GM23338 (cell line): Measurements from ENCODE around the gene RGSL1. TPM values are rescaled to one million over a fixed set of nuclear protein-coding genes. Genes with fewer than 3 reads are reported as not detected.

Experiments used
- ATAC-seq: fragments of 200-7000 bp; cut with Tn5 transposase; 3 replicates; pipeline ENCODE4 v1.9.1; 2020
- DNase-seq: peaks from one replicate; pipeline ENCODE4 v3.0.0-alpha.2; 2015; ENCODE audit warnings: low spot score
- H2AFZ ChIP-seq: fragments of 200-600 bp; sonication (generic); 2 replicates; pipeline ENCODE4 v1.8.0; 2016; ENCODE audit warnings: antibody characterized with exemption, mild to moderate bottlenecking, moderate library complexity
- H3F3A ChIP-seq: fragments of 200-600 bp; sonication (generic); replicated peaks from 2 replicates; pipeline ENCODE4 v1.8.0; 2017; ENCODE audit warnings: antibody characterized with exemption, mixed run types, low read depth
- H3K27ac ChIP-seq: fragments of 200-600 bp; sonication (generic); 2 replicates; pipeline ENCODE4 v1.6.1; 2016; ENCODE audit warnings: low read depth
- H3K27me3 ChIP-seq: fragments of 200-600 bp; sonication (generic); 2 replicates; pipeline ENCODE4 v1.8.0; 2016; ENCODE audit warnings: mild to moderate bottlenecking, mixed run types, moderate library complexity; ENCODE audit not compliant: insufficient read depth
- H3K36me3 ChIP-seq: fragments of 200-600 bp; sonication (generic); 2 replicates; pipeline ENCODE4 v1.8.0; 2016; ENCODE audit warnings: mild to moderate bottlenecking; ENCODE audit not compliant: insufficient read depth
- H3K4me1 ChIP-seq: fragments of 200-600 bp; sonication (generic); 2 replicates; pipeline ENCODE4 v1.8.0; 2016; ENCODE audit warnings: mild to moderate bottlenecking, moderate library complexity; ENCODE audit not compliant: insufficient read depth
- H3K4me2 ChIP-seq: fragments of 200-600 bp; sonication (generic); 2 replicates; pipeline ENCODE4 v1.7.1; 2017; ENCODE audit warnings: mixed run types
- H3K4me3 ChIP-seq: fragments of 200-600 bp; sonication (generic); 2 replicates; pipeline ENCODE4 v1.6.1; 2016; ENCODE audit warnings: mixed run types
- H3K79me2 ChIP-seq: fragments of 200-600 bp; sonication (generic); replicated peaks from 2 replicates; pipeline ENCODE4 v1.8.0; 2017; ENCODE audit warnings: mild to moderate bottlenecking; ENCODE audit not compliant: insufficient read depth
- H3K9me2 ChIP-seq: fragments of 200-600 bp; sonication (generic); 2 replicates; pipeline ENCODE4 v1.8.0; 2017; ENCODE audit not compliant: insufficient read depth
- H4K20me1 ChIP-seq: fragments of 200-600 bp; sonication (generic); replicated peaks from 2 replicates; pipeline ENCODE4 v1.8.0; 2017; ENCODE audit warnings: mild to moderate bottlenecking; ENCODE audit not compliant: insufficient read depth
- H3K27ac Mint-ChIP-seq: 2 replicates; pipeline ENCODE4 v1.8.0; 2020; ENCODE audit warnings: inconsistent platforms, mild to moderate bottlenecking, moderate library complexity, mixed read lengths
- H3K27me3 Mint-ChIP-seq: 3 replicates; pipeline ENCODE4 v1.8.0; 2022; ENCODE audit warnings: low read depth, mild to moderate bottlenecking, moderate library complexity, mixed read lengths, inconsistent platforms; ENCODE audit not compliant: insufficient read depth, poor library complexity
- H3K36me3 Mint-ChIP-seq: 3 replicates; pipeline ENCODE4 v1.8.0; 2021; ENCODE audit warnings: low read depth, mild to moderate bottlenecking, inconsistent platforms, moderate library complexity, mixed read lengths
- H3K4me1 Mint-ChIP-seq: 3 replicates; pipeline ENCODE4 v1.8.0; 2020; ENCODE audit warnings: mild to moderate bottlenecking, inconsistent platforms, mixed read lengths
- H3K4me3 Mint-ChIP-seq: 3 replicates; pipeline ENCODE4 v1.8.0; 2021; ENCODE audit warnings: moderate library complexity, mild to moderate bottlenecking, inconsistent platforms, mixed read lengths
- H3K9me3 Mint-ChIP-seq: 3 replicates; pipeline ENCODE4 v1.8.0; 2020; ENCODE audit warnings: moderate library complexity, mild to moderate bottlenecking, inconsistent platforms, mixed read lengths
- CREB1 ChIP-seq: fragments of 250-450 bp; sonication (Bioruptor Pico); IDR thresholded peaks from 2 replicates; pipeline ENCODE4 v1.5.0; 2020; ENCODE audit warnings: low read depth, mild to moderate bottlenecking, moderate library complexity
- CTCF ChIP-seq, 2 experiments: fragments of 200-600 bp in 1 of 2; sonication (generic) in 1 of 2; conservative IDR thresholded peaks; 2 replicates each; pipeline versions ENCODE4 v1.5.1 to v1.6.1; 2016 to 2017; ENCODE audit warnings: antibody characterized with exemption in 2 of 2, low read depth in 2 of 2, mild to moderate bottlenecking in 2 of 2, moderate library complexity in 1 of 2
- ETS1 ChIP-seq: IDR thresholded peaks from 2 replicates; pipeline ENCODE4 v1.6.1; 2016; ENCODE audit warnings: antibody characterized with exemption
- EZH2 ChIP-seq: fragments of 200-600 bp; sonication (generic); IDR thresholded peaks from one replicate; pipeline ENCODE4 v1.8.0; 2017; ENCODE audit warnings: antibody characterized with exemption, mild to moderate bottlenecking, low read depth; ENCODE audit not compliant: unreplicated experiment
- JUNB ChIP-seq: IDR thresholded peaks from one replicate; pipeline ENCODE4 v1.6.1; 2016; ENCODE audit warnings: antibody characterized with exemption; ENCODE audit not compliant: unreplicated experiment
- NANOG ChIP-seq: IDR thresholded peaks from 2 replicates; pipeline ENCODE4 v1.6.1; 2016; ENCODE audit warnings: antibody characterized with exemption, borderline replicate concordance
- POLR2AphosphoS5 ChIP-seq: IDR thresholded peaks from 2 replicates; pipeline ENCODE4 v1.6.1; 2016; ENCODE audit warnings: antibody characterized with exemption, low read depth
- STAT1 ChIP-seq: IDR thresholded peaks from one replicate; pipeline ENCODE4 v1.6.1; 2016; ENCODE audit warnings: antibody characterized with exemption; ENCODE audit not compliant: unreplicated experiment
- ZNF114 ChIP-seq: fragments of 250-450 bp; sonication (Bioruptor Pico); IDR thresholded peaks from 2 replicates; pipeline ENCODE4 v1.5.0; 2020; ENCODE audit warnings: mild to moderate bottlenecking, moderate library complexity
- ZNF331 ChIP-seq: fragments of 250-450 bp; sonication (Bioruptor Pico); IDR thresholded peaks from 2 replicates; pipeline ENCODE4 v1.5.0; 2020; ENCODE audit warnings: low read depth, mild to moderate bottlenecking, moderate library complexity
- ZNF462 ChIP-seq: fragments of 250-450 bp; sonication (Bioruptor Pico); IDR thresholded peaks from 2 replicates; pipeline ENCODE4 v1.5.0; 2020; ENCODE audit warnings: mild to moderate bottlenecking, moderate library complexity
- polyA plus RNA-seq: library from polyadenylated mRNA; unstranded; fragments of >200 nt; fragmentation: Nextera tagmentation; extraction: Ambion mirVana; gene quantifications from 2 replicates; pipeline ENCODE4 v1.2.1, GENCODE V29; 2016
- total RNA-seq: library from RNA; depleted of rRNA; stranded (reverse); fragments of >200 nt; shearing (Covaris generic); gene quantifications from 2 replicates; pipeline ENCODE4 v1.2.3, GENCODE V29; 2014

The RGSL1 gene
- total and polyA plus RNA-seq, 2 experiments from 2014 or later: not detected

GRCh38 chr1:182599339-182599738, 149.4 kb downstream of the RGSL1 start:
- peaks cover 4% of the 10 kb centered on the region; the same call in 1 of the 3 replicates for H3K36me3 Mint-ChIP-seq
- no peak overlapping the region for H3K27ac Mint-ChIP-seq
- no peaks in the 10 kb centered on the region for H3K9me3 Mint-ChIP-seq
- no peak for TF ChIP-seq ETS1
- no peak for TF ChIP-seq ZNF114
- no peak for TF ChIP-seq CREB1 (CRISPR knock-in tag)
- peak; percentile 72 to 73 for TF ChIP-seq CTCF (conservative IDR thresholded peaks at IDR 0.05; ENCODE audit: low read depth in 2 of 2)
- H3K4me3 Mint-ChIP-seq: no peak overlapping the region
- H3K4me1 Mint-ChIP-seq: peaks cover 4% of the 10 kb centered on the region
- Histone ChIP-seq H4K20me1 (peaks cover 6% of the 10 kb centered on the region; the same call in 1 of the 2 replicates), H3K79me2 (peaks cover 19% of the 10 kb centered on the region), H3F3A (0 out of 2 replicates have a peak, but pooled peaks cover 3% of the 10 kb centered on the region), H3K27ac (no peak overlapping the region), H2AFZ (no peak overlapping the region), H3K4me1 (peaks cover 23% of the 10 kb centered on the region), H3K27me3 (peaks cover 13% of the 10 kb centered on the region; the same call in 1 of the 2 replicates), H3K4me2 (no peak overlapping the region), H3K36me3 (peaks cover 18% of the 10 kb centered on the region), H3K9me2 (no peaks in the 10 kb centered on the region), H3K4me3 (no peak overlapping the region)
- ATAC-seq: peak; percentile 32
- peak; percentile 72 for DNase-seq
- peaks cover 12% of the 10 kb centered on the region for H3K27me3 Mint-ChIP-seq

- DNase-seq (no peak), ATAC-seq (no peak)
- H3K79me2 ChIP-seq: peaks cover 19% of the 10 kb centered on the region
- peaks cover 27% of the 10 kb centered on the region for H3K4me1 ChIP-seq
- Mint-ChIP-seq H3K4me1 (peaks cover 6% of the 10 kb centered on the region), H3K36me3 (peaks cover 4% of the 10 kb centered on the region; the same call in 1 of the 3 replicates), H3K27ac (no peak overlapping the region; the same call in 1 of the 2 replicates), H3K4me3 (no peak overlapping the region), H3K9me3 (no peaks in the 10 kb centered on the region), H3K27me3 (peaks cover 18% of the 10 kb centered on the region)
- H3K4me3 ChIP-seq: no peak overlapping the region
- 0 out of 2 replicates have a peak, but pooled peaks cover 3% of the 10 kb centered on the region for H3F3A ChIP-seq
- H3K4me2 ChIP-seq: no peak overlapping the region
- H3K9me2 ChIP-seq: no peaks in the 10 kb centered on the region
- H3K27me3 ChIP-seq: peaks cover 21% of the 10 kb centered on the region
- H3K36me3 ChIP-seq: peaks cover 18% of the 10 kb centered on the region
- H3K27ac ChIP-seq: no peak overlapping the region
- H2AFZ ChIP-seq: no peak overlapping the region
- H4K20me1 ChIP-seq: peaks cover 6% of the 10 kb centered on the region; the same call in 1 of the 2 replicates
- TF ChIP-seq NANOG (no peak), ZNF331 (CRISPR knock-in tag) (no peak), CREB1 (CRISPR knock-in tag) (no peak), STAT1 (no peak), JUNB (no peak), ZNF462 (CRISPR knock-in tag) (no peak), EZH2 (no peak), POLR2AphosphoS5 (no peak)
Measured at GRCh38 chr1:182600036-182600713, 150.2 kb downstream of the RGSL1 start.
